ENCODE data around the gene YAP1.

Gene YAP1

DNA sequence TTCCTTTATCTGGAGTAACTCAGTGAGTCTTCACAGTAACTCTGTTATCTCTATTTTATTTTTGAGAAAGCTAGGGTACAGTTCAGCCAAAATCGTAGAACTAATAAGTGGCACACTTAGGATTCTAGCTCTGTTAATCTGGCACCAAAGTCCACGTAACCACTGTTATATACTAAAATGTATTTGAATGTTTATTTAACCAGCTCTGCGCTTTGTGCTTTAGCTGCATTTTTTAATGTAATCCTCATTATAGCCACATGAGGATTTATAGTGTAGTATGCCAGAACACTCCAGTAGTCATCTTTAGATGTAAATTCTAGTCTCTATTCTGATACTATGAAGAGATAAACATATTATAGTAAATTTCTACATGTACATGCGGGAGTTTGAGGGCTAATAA is 36.8 kb downstream of the YAP1 start:
- TF ChIP-seq TAF1 (IDR thresholded peaks at IDR 0.05; ENCODE audit: borderline replicate concordance, insufficient read depth, low read length) (no peak), FOXP2 (optimal IDR thresholded peaks at IDR 0.05; ENCODE audit: borderline replicate concordance, extremely low read depth, extremely low read length, insufficient read depth) (no peak)

DNA sequence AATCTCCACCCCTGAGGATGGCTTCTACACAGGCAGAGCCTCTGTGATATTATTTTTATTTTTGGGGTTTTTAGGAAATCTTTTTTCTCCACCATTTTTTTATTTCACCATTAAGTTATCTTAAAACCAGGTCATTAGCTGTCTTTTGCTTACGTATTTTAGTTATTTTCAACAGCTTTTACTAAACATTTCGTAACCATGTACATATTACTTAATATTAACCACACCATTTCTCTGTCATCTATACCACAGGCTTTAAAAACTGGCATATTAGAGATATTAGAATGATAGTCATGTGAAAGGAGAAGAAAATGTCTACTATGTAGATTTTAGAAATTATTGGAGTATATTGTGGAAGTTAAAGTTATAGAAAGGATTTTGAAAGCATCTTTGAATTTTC is 37.4 kb downstream of the YAP1 start:
- TF ChIP-seq, protein P1, sequence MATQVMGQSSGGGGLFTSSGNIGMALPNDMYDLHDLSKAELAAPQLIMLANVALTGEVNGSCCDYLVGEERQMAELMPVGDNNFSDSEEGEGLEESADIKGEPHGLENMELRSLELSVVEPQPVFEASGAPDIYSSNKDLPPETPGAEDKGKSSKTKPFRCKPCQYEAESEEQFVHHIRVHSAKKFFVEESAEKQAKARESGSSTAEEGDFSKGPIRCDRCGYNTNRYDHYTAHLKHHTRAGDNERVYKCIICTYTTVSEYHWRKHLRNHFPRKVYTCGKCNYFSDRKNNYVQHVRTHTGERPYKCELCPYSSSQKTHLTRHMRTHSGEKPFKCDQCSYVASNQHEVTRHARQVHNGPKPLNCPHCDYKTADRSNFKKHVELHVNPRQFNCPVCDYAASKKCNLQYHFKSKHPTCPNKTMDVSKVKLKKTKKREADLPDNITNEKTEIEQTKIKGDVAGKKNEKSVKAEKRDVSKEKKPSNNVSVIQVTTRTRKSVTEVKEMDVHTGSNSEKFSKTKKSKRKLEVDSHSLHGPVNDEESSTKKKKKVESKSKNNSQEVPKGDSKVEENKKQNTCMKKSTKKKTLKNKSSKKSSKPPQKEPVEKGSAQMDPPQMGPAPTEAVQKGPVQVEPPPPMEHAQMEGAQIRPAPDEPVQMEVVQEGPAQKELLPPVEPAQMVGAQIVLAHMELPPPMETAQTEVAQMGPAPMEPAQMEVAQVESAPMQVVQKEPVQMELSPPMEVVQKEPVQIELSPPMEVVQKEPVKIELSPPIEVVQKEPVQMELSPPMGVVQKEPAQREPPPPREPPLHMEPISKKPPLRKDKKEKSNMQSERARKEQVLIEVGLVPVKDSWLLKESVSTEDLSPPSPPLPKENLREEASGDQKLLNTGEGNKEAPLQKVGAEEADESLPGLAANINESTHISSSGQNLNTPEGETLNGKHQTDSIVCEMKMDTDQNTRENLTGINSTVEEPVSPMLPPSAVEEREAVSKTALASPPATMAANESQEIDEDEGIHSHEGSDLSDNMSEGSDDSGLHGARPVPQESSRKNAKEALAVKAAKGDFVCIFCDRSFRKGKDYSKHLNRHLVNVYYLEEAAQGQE (IDR thresholded peaks at IDR 0.05; ENCODE audit: insufficient read depth in 1 of 2, low read depth in 2 of 2, low read length in 2 of 2): no peak
- no peak for TF ChIP-seq SIN3A (IDR thresholded peaks at IDR 0.05; ENCODE audit: borderline replicate concordance, insufficient read depth, low read length)
- no peak for TF ChIP-seq TAF1 (IDR thresholded peaks at IDR 0.05; ENCODE audit: borderline replicate concordance, insufficient read depth, low read length)
- TF ChIP-seq FOXP2 (optimal IDR thresholded peaks at IDR 0.05; ENCODE audit: borderline replicate concordance, extremely low read depth, extremely low read length, insufficient read depth): no peak
- TF ChIP-seq POLR2AphosphoS5 (IDR thresholded peaks at IDR 0.05; ENCODE audit: low read depth, low read length): no peak

DNA sequence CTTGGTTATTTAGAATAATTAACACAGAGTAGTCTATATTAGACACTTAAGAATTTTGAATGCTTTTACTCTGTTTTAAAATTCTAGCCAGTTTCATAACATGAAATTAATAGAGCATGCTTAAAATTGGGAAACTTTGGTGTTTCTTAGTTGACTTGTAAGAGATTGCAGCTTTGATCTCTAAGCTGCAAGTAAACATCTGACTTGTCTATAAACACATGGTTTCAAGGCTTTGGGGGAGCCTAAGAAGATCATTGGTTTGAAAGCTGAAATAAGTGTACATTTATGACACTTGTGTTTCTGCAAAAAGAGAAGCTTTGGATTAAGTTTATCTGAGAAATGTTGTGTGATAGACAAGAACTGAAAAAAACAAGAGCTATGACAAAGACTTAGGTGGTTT is 37.8 kb downstream of the YAP1 start:
- TF ChIP-seq TAF1 (IDR thresholded peaks at IDR 0.05; ENCODE audit: borderline replicate concordance, insufficient read depth, low read length): no peak
- no peak for TF ChIP-seq POLR2AphosphoS5 (IDR thresholded peaks at IDR 0.05; ENCODE audit: low read depth, low read length)
- TF ChIP-seq SIN3A (IDR thresholded peaks at IDR 0.05; ENCODE audit: borderline replicate concordance, insufficient read depth, low read length): no peak
- TF ChIP-seq, protein P1 (IDR thresholded peaks at IDR 0.05; ENCODE audit: insufficient read depth in 1 of 2, low read depth in 2 of 2, low read length in 2 of 2): no peak
- no peak for TF ChIP-seq FOXP2 (optimal IDR thresholded peaks at IDR 0.05; ENCODE audit: borderline replicate concordance, extremely low read depth, extremely low read length, insufficient read depth)

DNA sequence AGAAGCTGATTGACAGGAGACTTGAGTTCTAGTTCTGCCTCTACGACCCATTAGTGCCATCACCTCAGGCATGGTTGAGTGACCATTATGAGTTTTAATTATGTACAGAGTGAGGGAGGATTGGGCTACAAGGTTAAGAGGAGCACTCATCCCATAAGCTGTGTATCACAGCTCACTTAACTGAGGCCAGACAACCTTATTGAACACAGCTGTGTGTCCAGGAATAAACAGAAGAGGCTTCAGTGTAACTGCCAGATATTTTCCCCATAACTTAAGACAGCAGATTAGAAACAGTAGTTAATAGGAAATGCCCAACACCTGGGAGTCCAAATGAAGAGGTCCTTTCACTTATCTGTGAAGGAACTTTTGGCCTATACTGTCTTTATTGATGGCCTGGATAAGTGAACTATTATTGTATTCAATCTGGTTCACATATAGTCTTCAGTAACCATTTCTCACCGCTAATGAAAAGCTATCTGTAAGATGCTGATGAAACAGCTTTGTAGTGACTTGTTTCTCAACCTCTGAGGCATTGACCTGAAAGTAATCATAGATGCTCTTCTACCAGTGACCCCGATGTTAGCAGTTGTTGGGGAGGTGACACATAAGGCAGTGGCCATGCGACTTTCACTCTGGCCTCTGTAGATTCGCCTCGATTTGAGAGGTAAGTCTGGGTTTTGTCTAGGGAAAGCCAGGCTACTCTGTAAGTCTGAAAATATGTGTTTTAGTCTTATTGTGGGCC is 41.7 kb downstream of the YAP1 start:
- no peak for TF ChIP-seq TAF1 (IDR thresholded peaks at IDR 0.05; ENCODE audit: borderline replicate concordance, insufficient read depth, low read length)
- TF ChIP-seq FOXP2 (optimal IDR thresholded peaks at IDR 0.05; ENCODE audit: borderline replicate concordance, extremely low read depth, extremely low read length, insufficient read depth): no peak
- TF ChIP-seq POLR2AphosphoS5 (IDR thresholded peaks at IDR 0.05; ENCODE audit: low read depth, low read length): no peak
- TF ChIP-seq, protein P1 (IDR thresholded peaks at IDR 0.05; ENCODE audit: insufficient read depth in 1 of 2, low read depth in 2 of 2, low read length in 2 of 2): no peak
- TF ChIP-seq SIN3A (IDR thresholded peaks at IDR 0.05; ENCODE audit: borderline replicate concordance, insufficient read depth, low read length): no peak

DNA sequence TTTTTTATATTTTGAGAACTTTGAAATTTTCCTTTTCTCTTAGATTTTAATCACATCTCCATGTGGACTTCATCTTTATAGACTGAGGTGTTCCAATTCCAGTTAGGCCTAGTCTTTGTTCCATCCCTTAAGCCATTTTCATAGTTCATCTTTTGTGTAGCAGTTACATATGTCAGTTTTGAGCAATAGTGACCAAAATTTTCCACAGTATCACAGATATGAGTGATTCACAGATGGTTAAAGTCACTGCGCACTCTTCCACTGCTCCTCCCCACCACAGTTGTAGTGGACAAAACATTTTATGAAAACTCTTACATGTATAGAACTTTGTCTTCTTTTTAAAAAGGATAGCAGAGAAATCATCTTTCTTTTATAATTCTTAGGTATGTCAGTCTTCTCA is 42.8 kb downstream of the YAP1 start:
- TF ChIP-seq SIN3A (IDR thresholded peaks at IDR 0.05; ENCODE audit: borderline replicate concordance, insufficient read depth, low read length) (no peak), POLR2AphosphoS5 (IDR thresholded peaks at IDR 0.05; ENCODE audit: low read depth, low read length) (no peak), TAF1 (IDR thresholded peaks at IDR 0.05; ENCODE audit: borderline replicate concordance, insufficient read depth, low read length) (no peak), FOXP2 (optimal IDR thresholded peaks at IDR 0.05; ENCODE audit: borderline replicate concordance, extremely low read depth, extremely low read length, insufficient read depth) (no peak)
- TF ChIP-seq, protein P1 (IDR thresholded peaks at IDR 0.05; ENCODE audit: insufficient read depth in 1 of 2, low read depth in 2 of 2, low read length in 2 of 2): no peak
